GM19328 (cell line): ENCODE measurements around the gene RUSC2.
"Not testable (repeated sequence)": the region's sequence is repeated elsewhere in the genome, so short reads cannot be mapped to it uniquely, and the experiment has no call there.

Experiments
- ATAC-seq: cut with Tn5 transposase; IDR thresholded peaks from one replicate; pipeline ENCODE4 v1.9.1; 2021; ENCODE audit warnings: mild to moderate bottlenecking, moderate library complexity; ENCODE audit not compliant: unreplicated experiment

RUSC2 gene

GRCh38 chr9:35490155-35490909, 421 bp downstream of the RUSC2 start:
- ATAC-seq: no peak

- ATAC-seq: no peak
These were observed 1.1 kb downstream of the RUSC2 start for GRCh38 chr9:35490910-35491465.

- ATAC-seq: not testable (repeated sequence)
These were observed 3.2 kb downstream of the RUSC2 start for GRCh38 chr9:35493119-35493518.

- no peak for ATAC-seq
These were observed 6.1 kb downstream of the RUSC2 start for GRCh38 chr9:35495984-35496383.

GRCh38 chr9:35498245-35498644, 8.3 kb downstream of the RUSC2 start:
- ATAC-seq: not testable (repeated sequence)

GRCh38 chr9:35499029-35499700, 9.3 kb downstream of the RUSC2 start:
- no peak for ATAC-seq

- no peak for ATAC-seq
These were observed 9.8 kb downstream of the RUSC2 start for GRCh38 chr9:35499701-35500030.

GRCh38 chr9:35500130-35500748, 10.3 kb downstream of the RUSC2 start:
- ATAC-seq: no peak

GRCh38 chr9:35501946-35502345, 12.0 kb downstream of the RUSC2 start:
- no peak for ATAC-seq

- ATAC-seq: no peak
These were observed 16.4 kb downstream of the RUSC2 start for GRCh38 chr9:35506359-35506758.

- ATAC-seq: no peak
These were observed 18.2 kb downstream of the RUSC2 start for GRCh38 chr9:35508069-35508468.

GRCh38 chr9:35510383-35510753, 20.5 kb downstream of the RUSC2 start:
- ATAC-seq: no peak

- ATAC-seq: no peak
These were observed 21.0 kb downstream of the RUSC2 start for GRCh38 chr9:35510754-35511428.

- no peak for ATAC-seq
These were observed 21.5 kb downstream of the RUSC2 start for GRCh38 chr9:35511453-35511852.

- no peak for ATAC-seq
These were observed 25.9 kb downstream of the RUSC2 start for GRCh38 chr9:35515766-35516165.

GRCh38 chr9:35516479-35516878, 26.6 kb downstream of the RUSC2 start:
- no peak for ATAC-seq

GRCh38 chr9:35517131-35517530, 27.2 kb downstream of the RUSC2 start:
- ATAC-seq: no peak

- ATAC-seq: no peak
These were observed 27.8 kb downstream of the RUSC2 start for GRCh38 chr9:35517552-35518224.

GRCh38 chr9:35518225-35518821, 28.4 kb downstream of the RUSC2 start:
- no peak for ATAC-seq

GRCh38 chr9:35518981-35519679, 29.2 kb downstream of the RUSC2 start:
- no peak for ATAC-seq
